Measurements from ENCODE around the gene DDAH1. TPM values are rescaled to one million over a fixed set of nuclear protein-coding genes. Genes with fewer than 3 reads are reported as not detected.

Gene DDAH1
- total RNA-seq, 1 experiment from 2014 or later = 65.9 TPM

GRCh38 chr1:85454214-85454613, 10.7 kb downstream of the DDAH1 start:
- Histone ChIP-seq H3K9me3 (ENCODE audit: low read length) (no peaks in the 10 kb centered on the region), H4K20me1 (ENCODE audit: low read length) (no peaks in the 10 kb centered on the region), H3K27me3 (ENCODE audit: low read length) (no peaks in the 10 kb centered on the region), H2AFZ (ENCODE audit: low read length) (no peak overlapping the region), H3K4me3 (ENCODE audit: low read length) (no peak overlapping the region), H3K36me3 (ENCODE audit: low read depth, low read length) (no peaks in the 10 kb centered on the region), H3F3A (ENCODE audit: low read length, unreplicated experiment) (no peaks in the 10 kb centered on the region), H3K27ac (ENCODE audit: low read length) (no peak overlapping the region), H3K9me2 (replicated peaks; ENCODE audit: low read length) (no peaks in the 10 kb centered on the region), H3K4me2 (ENCODE audit: low read length) (no peak overlapping the region), H3K4me1 (ENCODE audit: insufficient read depth, low read length) (peaks cover 21% of the 10 kb centered on the region), H3K9ac (ENCODE audit: low read length) (no peak overlapping the region), H3K79me2 (ENCODE audit: low read length) (peaks cover 100% of the 10 kb centered on the region)
- BruUV-seq (replicated peaks) = no TSS peak
- ChIA-PET CTCF (no interaction called here), POLR2A (ENCODE audit: unreplicated experiment) (no interaction called here)
- intact Hi-C loops (cut with micrococcal nuclease) = no loop called here
- no peak for DNase-seq
- ATAC-seq = no peak
- TF ChIP-seq, protein P1, sequence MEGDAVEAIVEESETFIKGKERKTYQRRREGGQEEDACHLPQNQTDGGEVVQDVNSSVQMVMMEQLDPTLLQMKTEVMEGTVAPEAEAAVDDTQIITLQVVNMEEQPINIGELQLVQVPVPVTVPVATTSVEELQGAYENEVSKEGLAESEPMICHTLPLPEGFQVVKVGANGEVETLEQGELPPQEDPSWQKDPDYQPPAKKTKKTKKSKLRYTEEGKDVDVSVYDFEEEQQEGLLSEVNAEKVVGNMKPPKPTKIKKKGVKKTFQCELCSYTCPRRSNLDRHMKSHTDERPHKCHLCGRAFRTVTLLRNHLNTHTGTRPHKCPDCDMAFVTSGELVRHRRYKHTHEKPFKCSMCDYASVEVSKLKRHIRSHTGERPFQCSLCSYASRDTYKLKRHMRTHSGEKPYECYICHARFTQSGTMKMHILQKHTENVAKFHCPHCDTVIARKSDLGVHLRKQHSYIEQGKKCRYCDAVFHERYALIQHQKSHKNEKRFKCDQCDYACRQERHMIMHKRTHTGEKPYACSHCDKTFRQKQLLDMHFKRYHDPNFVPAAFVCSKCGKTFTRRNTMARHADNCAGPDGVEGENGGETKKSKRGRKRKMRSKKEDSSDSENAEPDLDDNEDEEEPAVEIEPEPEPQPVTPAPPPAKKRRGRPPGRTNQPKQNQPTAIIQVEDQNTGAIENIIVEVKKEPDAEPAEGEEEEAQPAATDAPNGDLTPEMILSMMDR (conservative IDR thresholded peaks at IDR 0.05; ENCODE audit: low read depth, low read length) = no peak
- TF ChIP-seq EZH2phosphoT487 (IDR thresholded peaks at IDR 0.05; ENCODE audit: borderline replicate concordance, low read length) (no peak), EZH2 (IDR thresholded peaks at IDR 0.05; ENCODE audit: low read length, unreplicated experiment) (no peak)

DNA sequence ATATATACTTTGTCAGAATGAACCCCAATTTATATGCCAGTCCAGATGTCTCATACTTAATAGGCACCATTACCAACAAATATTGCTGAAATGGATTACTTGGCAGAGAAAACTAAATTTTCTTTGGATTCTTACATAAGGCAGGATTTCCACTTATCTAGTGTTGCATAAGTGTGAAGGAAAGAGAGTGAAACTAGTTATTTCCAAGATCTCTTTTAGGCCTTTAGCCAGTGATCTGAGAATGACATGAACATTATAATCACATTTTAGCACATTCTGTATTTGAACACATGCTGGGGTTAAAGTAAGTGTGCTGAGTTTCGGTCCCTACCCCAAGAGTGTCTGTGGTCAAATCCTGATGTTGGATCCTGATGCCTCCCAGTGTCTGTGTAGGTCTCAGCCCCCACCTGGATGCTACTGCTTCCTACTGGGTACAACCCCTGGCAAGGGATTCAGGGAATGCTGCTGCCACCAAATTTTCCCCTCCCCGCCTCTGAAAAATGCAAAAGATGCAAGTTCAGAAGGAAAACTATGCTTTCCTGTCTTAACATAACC, 11.2 kb downstream of the DDAH1 start:
- Histone ChIP-seq H3F3A (ENCODE audit: low read length, unreplicated experiment) (no peaks in the 10 kb centered on the region), H3K27me3 (ENCODE audit: low read length) (no peaks in the 10 kb centered on the region), H3K36me3 (ENCODE audit: low read depth, low read length) (no peaks in the 10 kb centered on the region), H3K9me2 (replicated peaks; ENCODE audit: low read length) (no peaks in the 10 kb centered on the region), H3K9me3 (ENCODE audit: low read length) (no peaks in the 10 kb centered on the region), H3K4me1 (ENCODE audit: insufficient read depth, low read length) (peaks cover 24% of the 10 kb centered on the region), H4K20me1 (ENCODE audit: low read length) (no peaks in the 10 kb centered on the region), H3K4me3 (ENCODE audit: low read length) (no peak overlapping the region), H3K9ac (ENCODE audit: low read length) (no peak overlapping the region), H3K4me2 (ENCODE audit: low read length) (no peak overlapping the region), H2AFZ (ENCODE audit: low read length) (no peak overlapping the region), H3K27ac (ENCODE audit: low read length) (no peak overlapping the region), H3K79me2 (ENCODE audit: low read length) (peaks cover 100% of the 10 kb centered on the region)
- DNase-seq = no peak
- ChIA-PET CTCF (no interaction called here), POLR2A (ENCODE audit: unreplicated experiment) (no interaction called here)
- TF ChIP-seq EZH2 (IDR thresholded peaks at IDR 0.05; ENCODE audit: low read length, unreplicated experiment) (no peak), EZH2phosphoT487 (IDR thresholded peaks at IDR 0.05; ENCODE audit: borderline replicate concordance, low read length) (no peak)
- TF ChIP-seq, protein P1 (conservative IDR thresholded peaks at IDR 0.05; ENCODE audit: low read depth, low read length) = no peak
- no TSS peak for BruUV-seq (replicated peaks)
- ATAC-seq = no peak
- intact Hi-C loops (cut with micrococcal nuclease) = no loop called here

- H3K79me2 ChIP-seq (ENCODE audit: low read length) = peaks cover 100% of the 10 kb centered on the region
- H3K27me3 ChIP-seq (ENCODE audit: low read length) = no peaks in the 10 kb centered on the region
- H3K9me2 ChIP-seq (replicated peaks; ENCODE audit: low read length) = no peaks in the 10 kb centered on the region
- no peak overlapping the region for H3K9ac ChIP-seq (ENCODE audit: low read length)
- H3K27ac ChIP-seq (ENCODE audit: low read length) = no peak overlapping the region
- H3K4me1 ChIP-seq (ENCODE audit: insufficient read depth, low read length) = peaks cover 30% of the 10 kb centered on the region
- H3K4me2 ChIP-seq (ENCODE audit: low read length) = no peak overlapping the region
- ChIA-PET POLR2A (ENCODE audit: unreplicated experiment) (no interaction called here), CTCF (no interaction called here)
- H3F3A ChIP-seq (ENCODE audit: low read length, unreplicated experiment) = no peaks in the 10 kb centered on the region
- no peaks in the 10 kb centered on the region for H3K36me3 ChIP-seq (ENCODE audit: low read depth, low read length)
- no peak overlapping the region for H3K4me3 ChIP-seq (ENCODE audit: low read length)
- no peak for DNase-seq
- no peaks in the 10 kb centered on the region for H4K20me1 ChIP-seq (ENCODE audit: low read length)
- ATAC-seq = no peak
- BruUV-seq (replicated peaks) = no TSS peak
- H3K9me3 ChIP-seq (ENCODE audit: low read length) = no peaks in the 10 kb centered on the region
- intact Hi-C loops (cut with micrococcal nuclease) = no loop called here
- H2AFZ ChIP-seq (ENCODE audit: low read length) = no peak overlapping the region
- TF ChIP-seq EZH2phosphoT487 (IDR thresholded peaks at IDR 0.05; ENCODE audit: borderline replicate concordance, low read length) (no peak), EZH2 (IDR thresholded peaks at IDR 0.05; ENCODE audit: low read length, unreplicated experiment) (no peak)
- TF ChIP-seq, protein P1 (conservative IDR thresholded peaks at IDR 0.05; ENCODE audit: low read depth, low read length) = no peak
Observed at GRCh38 chr1:85452948-85453347, 12.0 kb downstream of the DDAH1 start.

Measured in PC-3 (cell line).